ENCODE data around the gene MGAT5B. TPM values are rescaled to one million over a fixed set of nuclear protein-coding genes. Genes with fewer than 3 reads are reported as not detected.

Gene MGAT5B
- total and polyA plus RNA-seq, 3 experiments from 2014 or later = 0.17 to 0.46 (median 0.40) TPM

- Histone ChIP-seq H3K36me3 (ENCODE audit: insufficient read depth, low read length) (no peaks in the 10 kb centered on the region), H3K4me1 (ENCODE audit: insufficient read depth, low read length) (peaks cover 52% of the 10 kb centered on the region), H3K27me3 (ENCODE audit: insufficient read depth, low read length, poor library complexity, severe bottlenecking) (no peaks in the 10 kb centered on the region), H3K9me3 (ENCODE audit: low read length) (no peaks in the 10 kb centered on the region), H3K4me3 (ENCODE audit: low read length) (peak overlapping the region; percentile 47), H3K27ac (ENCODE audit: low read depth, low read length) (peak overlapping the region; percentile 67)
- ChIA-PET CTCF (interaction anchor here (0.8 to 2.9 kb wide), 3 partner anchors 10 to 58 kb away, joined by 3 to 12 read pairs (median 4); no protein-coding TSS in a partner anchor), POLR2A (interaction anchor here (0.6 kb wide), 1 partner anchor 15 kb away, joined by 3 read pairs; no protein-coding TSS in a partner anchor)
- peak overlapping the region; percentile 79 to 97 (median 90) for H3K27ac Mint-ChIP-seq
- H3K27me3 Mint-ChIP-seq = no peaks in the 10 kb centered on the region
- peak; percentile 24 to 85 (median 77) for DNase-seq
- H3K36me3 Mint-ChIP-seq = no peaks in the 10 kb centered on the region
- H3K9me3 Mint-ChIP-seq = no peaks in the 10 kb centered on the region
- H3K4me3 Mint-ChIP-seq = peak overlapping the region; percentile 3 to 75 (median 69)
- H3K4me1 Mint-ChIP-seq = peaks cover 41 to 57% (median 54%) of the 10 kb centered on the region in 3 donors
Observed at GRCh38 chr17:76997981-76998531, 129.9 kb downstream of the MGAT5B start.

GRCh38 chr17:76998839-76999238 lies 130.6 kb downstream of the MGAT5B start:
- Mint-ChIP-seq H3K4me1 (peaks cover 41 to 52% (median 49%) of the 10 kb centered on the region in 3 donors), H3K9me3 (no peaks in the 10 kb centered on the region)
- H3K4me1 ChIP-seq (ENCODE audit: insufficient read depth, low read length) = peaks cover 52% of the 10 kb centered on the region

More at GRCh38 chr17:76998839-76999238, 130.6 kb downstream of the MGAT5B start:
- Mint-ChIP-seq H3K27ac (peak overlapping the region; percentile 79 to 97 (median 90)), H3K36me3 (no peaks in the 10 kb centered on the region), H3K27me3 (no peaks in the 10 kb centered on the region), H3K4me3 (peak overlapping the region in 6 of 7 donors; percentile 63 to 75 (median 69))
- Histone ChIP-seq H3K36me3 (ENCODE audit: insufficient read depth, low read length) (no peaks in the 10 kb centered on the region), H3K9me3 (ENCODE audit: low read length) (no peaks in the 10 kb centered on the region), H3K27me3 (ENCODE audit: insufficient read depth, low read length, poor library complexity, severe bottlenecking) (no peaks in the 10 kb centered on the region), H3K27ac (ENCODE audit: low read depth, low read length) (peak overlapping the region; percentile 67), H3K4me3 (ENCODE audit: low read length) (peak overlapping the region; percentile 47)
- POLR2A ChIA-PET = interaction anchor here (0.6 kb wide), 2 partner anchors 15 to 259 kb away, joined by 3 to 4 read pairs; no protein-coding TSS in a partner anchor
- DNase-seq = no peak
- CTCF ChIA-PET = interaction anchor here (1.5 to 2.9 kb wide), 2 partner anchors 9 to 57 kb away, joined by 4 to 12 read pairs; no protein-coding TSS in a partner anchor

Other genes starting within 250 kb of the MGAT5B start
- gene ST6GALNAC1, start 224.6 kb upstream of the MGAT5B start, total RNA-seq = under 1 TPM in 1 of 2 experiments, not detected in 1; 0.46 TPM
- gene ST6GALNAC1, start 224.6 kb upstream of the MGAT5B start, polyA plus RNA-seq = 0.28 TPM
- gene MXRA7, start 157.4 kb upstream of the MGAT5B start, total RNA-seq = 10 to 100 TPM; 27.1 to 29.1 TPM
- gene MXRA7, start 157.4 kb upstream of the MGAT5B start, polyA plus RNA-seq = 30.6 TPM
- gene JMJD6, start 141.8 kb upstream of the MGAT5B start, total RNA-seq = 10 to 100 TPM; 62.7 to 66.8 TPM
- gene JMJD6, start 141.8 kb upstream of the MGAT5B start, polyA plus RNA-seq = 37.1 TPM
- gene METTL23, start 141.6 kb upstream of the MGAT5B start, total RNA-seq = 10 to 100 TPM; 43.6 to 44.6 TPM
- 152 TPM for gene METTL23, start 141.6 kb upstream of the MGAT5B start, polyA plus RNA-seq
- gene SRSF2, start 131.1 kb upstream of the MGAT5B start, total RNA-seq = 100 to 1,000 TPM; 626 to 630 TPM
- gene SRSF2, start 131.1 kb upstream of the MGAT5B start, polyA plus RNA-seq = 111 TPM
- gene MFSD11, start 130.3 kb upstream of the MGAT5B start, total RNA-seq = 10 to 100 TPM; 22.3 to 22.9 TPM
- 28.4 TPM for gene MFSD11, start 130.3 kb upstream of the MGAT5B start, polyA plus RNA-seq